Measurements from ENCODE around the gene KCNAB1. TPM values are rescaled to one million over a fixed set of nuclear protein-coding genes. Genes with fewer than 3 reads are reported as not detected.

Gene KCNAB1
- total and polyA plus RNA-seq, 2 experiments from 2014 or later, result 0.80 to 1.4 TPM

- Histone ChIP-seq H3K9me3 (ENCODE audit: low read depth) (no peaks in the 10 kb centered on the region), H3K79me2 (no peaks in the 10 kb centered on the region), H2AFZ (no peak overlapping the region), H3K9me2 (replicated peaks; ENCODE audit: insufficient read depth) (no peaks in the 10 kb centered on the region), H3K36me3 (replicated peaks; ENCODE audit: insufficient read depth, low read depth) (no peaks in the 10 kb centered on the region), H3K4me1 (ENCODE audit: insufficient read depth) (no peaks in the 10 kb centered on the region), H4K20me1 (ENCODE audit: insufficient read depth, poor library complexity, severe bottlenecking) (no peaks in the 10 kb centered on the region), H3K4me2 (no peak overlapping the region), H3K27me3 (no peaks in the 10 kb centered on the region), H3K27ac (no peak overlapping the region), H3K4me3 (no peak overlapping the region)
- TF ChIP-seq EZH2phosphoT487 (IDR thresholded peaks at IDR 0.05; ENCODE audit: low read depth, severe bottlenecking, unreplicated experiment), result no peak
- no peak for TF ChIP-seq EZH2 (IDR thresholded peaks at IDR 0.05; ENCODE audit: borderline replicate concordance)
- no peak for TF ChIP-seq CTCF (IDR thresholded peaks at IDR 0.05; ENCODE audit: poor library complexity)
- WGBS (ENCODE audit: low lambda C conversion rate, missing lambda C conversion rate), result 100% methylated on average over 1 of the region's 1 CpG
- DNase-seq (ENCODE audit: low spot score), result no peak
Measured at GRCh38 chr3:156519758-156520162, 399.4 kb downstream of the KCNAB1 start.

- Histone ChIP-seq H3K9me3 (ENCODE audit: low read depth) (no peaks in the 10 kb centered on the region), H3K36me3 (replicated peaks; ENCODE audit: insufficient read depth, low read depth) (no peaks in the 10 kb centered on the region), H2AFZ (no peak overlapping the region), H3K27ac (no peak overlapping the region), H3K4me3 (no peak overlapping the region), H3K4me2 (no peak overlapping the region), H3K4me1 (ENCODE audit: insufficient read depth) (no peaks in the 10 kb centered on the region), H3K79me2 (no peaks in the 10 kb centered on the region), H4K20me1 (ENCODE audit: insufficient read depth, poor library complexity, severe bottlenecking) (no peaks in the 10 kb centered on the region), H3K27me3 (no peaks in the 10 kb centered on the region), H3K9me2 (replicated peaks; ENCODE audit: insufficient read depth) (no peaks in the 10 kb centered on the region)
- TF ChIP-seq EZH2phosphoT487 (IDR thresholded peaks at IDR 0.05; ENCODE audit: low read depth, severe bottlenecking, unreplicated experiment) (no peak), EZH2 (IDR thresholded peaks at IDR 0.05; ENCODE audit: borderline replicate concordance) (no peak), CTCF (IDR thresholded peaks at IDR 0.05; ENCODE audit: poor library complexity) (no peak)
- 86% methylated on average over 4 of the region's 4 CpGs for WGBS (ENCODE audit: low lambda C conversion rate, missing lambda C conversion rate)
- DNase-seq (ENCODE audit: low spot score), result no peak
Measured at GRCh38 chr3:156522673-156523072, 402.3 kb downstream of the KCNAB1 start.

- no peak for TF ChIP-seq EZH2phosphoT487 (IDR thresholded peaks at IDR 0.05; ENCODE audit: low read depth, severe bottlenecking, unreplicated experiment)
Measured at GRCh38 chr3:156525808-156526207, 405.4 kb downstream of the KCNAB1 start.

GRCh38 chr3:156527060-156527459 lies 406.7 kb downstream of the KCNAB1 start:
- TF ChIP-seq EZH2 (IDR thresholded peaks at IDR 0.05; ENCODE audit: borderline replicate concordance) (no peak), CTCF (IDR thresholded peaks at IDR 0.05; ENCODE audit: poor library complexity) (no peak), EZH2phosphoT487 (IDR thresholded peaks at IDR 0.05; ENCODE audit: low read depth, severe bottlenecking, unreplicated experiment) (no peak)
- H3K9me2 ChIP-seq (replicated peaks; ENCODE audit: insufficient read depth), result no peaks in the 10 kb centered on the region
- no peaks in the 10 kb centered on the region for H3K4me1 ChIP-seq (ENCODE audit: insufficient read depth)
- no peak for DNase-seq (ENCODE audit: low spot score)
- H3K9me3 ChIP-seq (ENCODE audit: low read depth), result no peaks in the 10 kb centered on the region
- H3K36me3 ChIP-seq (replicated peaks; ENCODE audit: insufficient read depth, low read depth), result no peaks in the 10 kb centered on the region
- no peaks in the 10 kb centered on the region for H3K79me2 ChIP-seq
- no peak overlapping the region for H3K4me2 ChIP-seq
- no peaks in the 10 kb centered on the region for H4K20me1 ChIP-seq (ENCODE audit: insufficient read depth, poor library complexity, severe bottlenecking)
- WGBS (ENCODE audit: low lambda C conversion rate, missing lambda C conversion rate), result 100% methylated on average over 1 of the region's 1 CpG
- H2AFZ ChIP-seq, result no peak overlapping the region
- H3K27ac ChIP-seq, result no peak overlapping the region
- no peaks in the 10 kb centered on the region for H3K27me3 ChIP-seq
- no peak overlapping the region for H3K4me3 ChIP-seq

More at GRCh38 chr3:156525808-156526207, 405.4 kb downstream of the KCNAB1 start:
- DNase-seq (ENCODE audit: low spot score), result no peak
- Histone ChIP-seq H3K4me3 (no peak overlapping the region), H3K4me2 (no peak overlapping the region), H3K4me1 (ENCODE audit: insufficient read depth) (no peaks in the 10 kb centered on the region), H4K20me1 (ENCODE audit: insufficient read depth, poor library complexity, severe bottlenecking) (no peaks in the 10 kb centered on the region), H3K9me2 (replicated peaks; ENCODE audit: insufficient read depth) (no peaks in the 10 kb centered on the region), H3K27ac (no peak overlapping the region), H3K79me2 (no peaks in the 10 kb centered on the region), H3K9me3 (ENCODE audit: low read depth) (no peaks in the 10 kb centered on the region), H3K27me3 (no peaks in the 10 kb centered on the region), H2AFZ (no peak overlapping the region), H3K36me3 (replicated peaks; ENCODE audit: insufficient read depth, low read depth) (no peaks in the 10 kb centered on the region)
- WGBS (ENCODE audit: low lambda C conversion rate, missing lambda C conversion rate), result 96% methylated on average over 1 of the region's 1 CpG

All from hepatocyte (in vitro differentiated cells).